Fibroblast of pulmonary artery (primary cell): Measurements from ENCODE around the gene TMEM186.

Source experiments
- DNase-seq: peaks from one replicate; pipeline ENCODE4 v3.0.0-alpha.2; 2010; ENCODE audit warnings: low read depth
- H3K4me3 ChIP-seq: replicated peaks from 2 replicates; pipeline ENCODE4 v1.5.1; 2011; ENCODE audit warnings: low read depth, mild to moderate bottlenecking, control low read depth, low read length, moderate library complexity
- TF ChIP-seq, protein P1 (sequence below): IDR thresholded peaks from 2 replicates; pipeline ENCODE4 v1.5.1; 2011; ENCODE audit warnings: mild to moderate bottlenecking, control low read depth, low read length, inconsistent platforms; ENCODE audit errors: missing control alignments

Gene TMEM186

DNA sequence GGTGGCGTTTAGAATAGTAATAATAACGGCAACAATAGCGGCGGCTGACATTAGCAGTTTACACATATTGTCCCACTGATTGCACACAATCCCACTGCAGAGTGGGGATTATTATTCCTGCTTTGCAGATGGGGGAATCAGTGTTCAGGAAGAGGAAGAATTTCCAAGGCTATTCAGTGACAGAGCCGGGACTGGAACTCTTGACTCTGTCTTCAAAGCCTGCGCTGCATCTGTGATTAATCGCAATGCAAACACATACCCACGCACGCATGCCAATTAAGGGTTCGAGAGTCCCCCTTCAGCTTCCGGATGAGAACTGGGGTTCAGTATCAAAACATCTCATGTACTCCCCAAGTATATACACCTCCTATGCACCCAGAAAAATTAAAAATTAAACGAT lies 29.2 kb downstream of the TMEM186 start:
- DNase-seq, result no peak
- TF ChIP-seq, protein P1, sequence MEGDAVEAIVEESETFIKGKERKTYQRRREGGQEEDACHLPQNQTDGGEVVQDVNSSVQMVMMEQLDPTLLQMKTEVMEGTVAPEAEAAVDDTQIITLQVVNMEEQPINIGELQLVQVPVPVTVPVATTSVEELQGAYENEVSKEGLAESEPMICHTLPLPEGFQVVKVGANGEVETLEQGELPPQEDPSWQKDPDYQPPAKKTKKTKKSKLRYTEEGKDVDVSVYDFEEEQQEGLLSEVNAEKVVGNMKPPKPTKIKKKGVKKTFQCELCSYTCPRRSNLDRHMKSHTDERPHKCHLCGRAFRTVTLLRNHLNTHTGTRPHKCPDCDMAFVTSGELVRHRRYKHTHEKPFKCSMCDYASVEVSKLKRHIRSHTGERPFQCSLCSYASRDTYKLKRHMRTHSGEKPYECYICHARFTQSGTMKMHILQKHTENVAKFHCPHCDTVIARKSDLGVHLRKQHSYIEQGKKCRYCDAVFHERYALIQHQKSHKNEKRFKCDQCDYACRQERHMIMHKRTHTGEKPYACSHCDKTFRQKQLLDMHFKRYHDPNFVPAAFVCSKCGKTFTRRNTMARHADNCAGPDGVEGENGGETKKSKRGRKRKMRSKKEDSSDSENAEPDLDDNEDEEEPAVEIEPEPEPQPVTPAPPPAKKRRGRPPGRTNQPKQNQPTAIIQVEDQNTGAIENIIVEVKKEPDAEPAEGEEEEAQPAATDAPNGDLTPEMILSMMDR, result no peak
- no peak overlapping the region for H3K4me3 ChIP-seq

DNA sequence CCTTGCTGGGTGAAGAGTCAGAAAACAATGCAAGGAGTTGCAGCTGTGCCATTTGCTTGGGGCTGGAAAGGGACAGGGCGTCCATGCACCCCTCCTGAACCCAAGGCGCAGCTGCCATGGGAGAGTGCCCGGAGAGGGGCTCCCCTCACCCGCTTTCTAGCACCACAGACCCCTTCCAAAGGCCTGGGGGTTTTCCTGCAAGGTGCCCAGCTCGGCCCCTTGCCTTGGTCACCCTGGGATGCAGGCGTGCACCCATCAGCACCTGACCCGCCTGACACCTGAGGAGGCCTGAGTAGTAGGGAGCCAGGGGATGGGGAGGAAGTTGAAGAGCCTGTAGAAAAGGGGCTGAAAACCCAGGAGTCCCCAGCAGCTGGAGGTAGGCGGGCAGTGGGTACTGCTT lies 30.3 kb downstream of the TMEM186 start:
- TF ChIP-seq, protein P1, result no peak
- DNase-seq, result no peak
- H3K4me3 ChIP-seq, result no peak overlapping the region

DNA sequence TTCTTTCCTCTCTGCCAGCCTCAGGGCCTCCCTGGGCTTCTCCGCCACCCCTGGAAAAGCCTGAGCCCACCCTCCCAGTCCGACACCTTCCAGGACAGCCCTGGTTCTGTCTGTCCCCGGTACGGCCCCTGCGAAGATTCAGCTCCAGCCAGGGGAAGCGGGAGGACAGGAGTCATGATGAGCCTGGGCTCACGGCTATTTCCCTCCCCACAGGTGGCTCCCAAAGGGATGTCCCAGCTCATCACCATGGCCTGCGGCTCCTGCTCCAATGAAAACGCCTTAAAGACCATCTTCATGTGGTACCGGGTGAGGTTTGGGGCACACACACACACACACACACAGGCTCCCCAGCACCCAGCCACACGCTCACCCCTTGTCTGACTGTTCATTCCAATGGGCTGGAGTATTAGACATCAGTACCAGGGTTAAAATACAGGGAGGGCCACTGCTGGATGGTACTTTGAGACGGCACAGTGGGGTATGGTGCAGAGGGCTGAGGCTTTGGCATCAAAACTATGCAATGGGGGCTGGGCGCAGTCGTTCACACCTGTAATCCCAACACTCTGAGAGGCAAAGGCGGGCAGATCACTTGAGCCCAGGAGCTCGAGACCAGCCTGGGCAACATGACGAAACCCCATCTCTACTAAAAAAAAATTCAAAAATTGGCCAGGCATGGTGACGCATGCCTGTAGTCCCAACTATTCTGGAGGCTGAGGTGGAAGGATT lies 32.8 kb downstream of the TMEM186 start:
- H3K4me3 ChIP-seq, result no peak overlapping the region
- TF ChIP-seq, protein P1, result no peak
- no peak for DNase-seq

DNA sequence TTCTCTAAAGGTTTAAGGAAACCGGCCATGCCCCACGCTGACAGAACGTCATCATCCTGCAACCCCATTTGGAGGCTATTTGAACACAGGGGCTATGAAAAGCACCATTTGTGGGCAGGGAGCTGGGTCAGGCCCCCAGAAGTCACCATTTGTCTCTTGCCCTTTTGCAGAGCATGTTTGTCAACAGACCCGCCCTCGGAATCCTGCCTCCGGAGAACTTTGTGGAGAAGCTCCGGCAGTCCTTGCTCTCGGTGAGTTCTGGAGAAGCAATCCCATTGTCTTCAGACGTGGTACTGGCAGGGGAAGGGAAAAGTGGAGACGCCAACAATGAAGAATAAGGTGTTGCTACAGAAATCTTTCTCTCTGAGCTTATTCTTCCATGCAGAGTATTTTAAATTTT lies 33.5 kb downstream of the TMEM186 start:
- TF ChIP-seq, protein P1, result no peak
- no peak overlapping the region for H3K4me3 ChIP-seq
- DNase-seq, result no peak

DNA sequence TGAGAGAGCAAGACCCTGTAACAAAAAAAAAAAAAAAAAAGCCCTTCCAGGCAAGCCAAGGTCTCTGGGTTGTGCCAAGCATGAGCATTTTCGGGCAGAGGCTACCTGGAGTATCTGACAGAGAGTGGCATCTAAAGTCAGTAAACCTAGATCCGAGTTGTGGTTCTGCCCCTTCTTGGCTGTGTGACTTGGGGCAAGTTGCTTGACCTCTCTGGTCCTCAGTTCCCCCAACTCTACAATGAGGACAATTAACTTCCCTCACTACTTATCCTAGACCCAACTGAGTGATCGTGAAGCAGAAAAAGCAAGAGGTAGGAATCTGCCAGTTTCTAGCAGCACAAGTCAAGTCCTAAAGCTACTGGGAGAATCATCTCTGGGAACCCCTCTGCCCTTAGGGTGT lies 34.4 kb downstream of the TMEM186 start:
- no peak for DNase-seq
- TF ChIP-seq, protein P1, result no peak
- no peak overlapping the region for H3K4me3 ChIP-seq

DNA sequence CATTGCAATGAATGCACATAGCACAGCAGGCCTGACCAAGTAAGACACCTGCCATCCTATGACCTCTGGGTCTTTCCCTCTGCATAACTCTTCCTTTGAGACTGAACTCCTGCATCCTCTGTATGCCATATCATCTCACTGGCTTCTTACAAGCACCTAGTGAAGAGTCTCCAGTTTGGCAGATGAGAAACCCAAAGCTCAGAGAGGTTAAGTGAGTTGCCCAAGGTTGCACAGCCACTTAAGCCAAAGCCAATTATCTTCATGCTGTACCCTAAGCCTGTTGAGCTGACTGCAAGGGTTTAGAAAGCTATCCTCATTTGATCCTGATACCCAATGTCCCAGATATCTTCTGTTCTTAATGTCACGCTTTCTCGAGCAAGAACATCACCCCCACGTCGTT lies 35.2 kb downstream of the TMEM186 start:
- no peak overlapping the region for H3K4me3 ChIP-seq
- TF ChIP-seq, protein P1, result no peak
- no peak for DNase-seq

DNA sequence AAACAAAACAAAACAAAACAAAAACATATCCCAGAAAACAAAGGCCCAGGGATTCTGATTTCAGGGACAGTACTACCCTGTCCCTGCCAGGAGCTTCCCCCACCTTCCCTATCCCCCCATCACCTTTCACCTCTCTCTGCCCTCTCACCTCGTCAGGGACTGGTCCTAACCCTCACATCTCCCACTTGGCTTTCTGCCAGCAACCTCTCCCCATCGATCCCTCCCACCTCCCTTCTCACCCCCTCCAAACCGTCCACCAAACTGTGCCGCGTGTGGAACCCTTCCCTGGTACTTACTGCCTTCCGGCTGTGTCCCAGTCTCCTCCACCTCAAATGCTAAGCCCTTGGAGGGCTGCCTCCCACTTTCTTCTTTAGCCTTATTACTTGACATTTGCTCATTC lies 36.4 kb downstream of the TMEM186 start:
- TF ChIP-seq, protein P1, result no peak
- no peak for DNase-seq
- no peak overlapping the region for H3K4me3 ChIP-seq
